Parathyroid adenoma (tissue), 2 donors: ENCODE results near the gene ERFE.

Experiments used
- H2AFZ ChIP-seq: fragments of 300-600 bp; sonication (generic); one replicate; pipeline ENCODE4 v1.7.0; 2017; ENCODE audit warnings: antibody characterized with exemption, mild to moderate bottlenecking
- H3K27ac ChIP-seq: fragments of 300-600 bp; sonication (generic); one replicate; pipeline ENCODE4 v1.7.0; 2017
- H3K27me3 ChIP-seq: fragments of 300-600 bp; sonication (generic); one replicate; pipeline ENCODE4 v1.7.0; 2017; ENCODE audit warnings: low read length; ENCODE audit not compliant: control insufficient read depth, insufficient read depth
- H3K36me3 ChIP-seq: fragments of 300-600 bp; sonication (generic); one replicate; pipeline ENCODE4 v1.7.0; 2017; ENCODE audit warnings: low read length; ENCODE audit not compliant: control insufficient read depth, insufficient read depth
- H3K4me1 ChIP-seq: fragments of 300-600 bp; sonication (generic); one replicate; pipeline ENCODE4 v1.7.0; 2017; ENCODE audit warnings: control low read depth
- H3K4me2 ChIP-seq: fragments of 300-600 bp; sonication (generic); one replicate; pipeline ENCODE4 v1.7.0; 2017; ENCODE audit warnings: low read length
- H3K4me3 ChIP-seq: fragments of 300-600 bp; sonication (generic); one replicate; pipeline ENCODE4 v1.7.0; 2017; ENCODE audit warnings: low read depth, low read length
- H3K79me2 ChIP-seq: fragments of 300-600 bp; sonication (generic); one replicate; pipeline ENCODE4 v1.7.0; 2017; ENCODE audit warnings: control low read depth
- H3K9ac ChIP-seq: fragments of 300-600 bp; sonication (generic); one replicate; pipeline ENCODE4 v1.7.0; 2017; ENCODE audit warnings: mild to moderate bottlenecking
- H3K9me3 ChIP-seq: fragments of 300-600 bp; sonication (generic); one replicate; pipeline ENCODE4 v1.7.0; 2017; ENCODE audit warnings: low read length; ENCODE audit not compliant: control insufficient read depth
- CTCF ChIP-seq: fragments of 300-600 bp; sonication (generic); IDR thresholded peaks from one replicate; pipeline ENCODE4 v1.7.0; 2017; ENCODE audit warnings: antibody characterized with exemption, mild to moderate bottlenecking
- donor health status: primary hyperparathyroidism.

ERFE gene

GRCh38 chr2:238137885-238138284 lies 20.9 kb upstream of the ERFE start:
- Histone ChIP-seq H3K4me1 (no peaks in the 10 kb centered on the region), H3K27me3 (no peaks in the 10 kb centered on the region), H3K36me3 (no peaks in the 10 kb centered on the region), H3K4me3 (no peak overlapping the region), H3K9me3 (no peaks in the 10 kb centered on the region), H3K4me2 (no peak overlapping the region), H3K79me2 (no peaks in the 10 kb centered on the region), H2AFZ (no peak overlapping the region), H3K27ac (no peak overlapping the region), H3K9ac (no peak overlapping the region)
- TF ChIP-seq CTCF: no peak

- H3K36me3 ChIP-seq: no peaks in the 10 kb centered on the region
These were observed 20.2 kb upstream of the ERFE start, which contains the start of gene KLHL30 for GRCh38 chr2:238138331-238139195. KLHL30 (plus strand) TSS chr2:238138668; CDS start chr2:238140755, 2,087 bp downstream.

GRCh38 chr2:238139196-238140039 lies 19.4 kb upstream of the ERFE start:
- Histone ChIP-seq H3K27me3 (no peaks in the 10 kb centered on the region), H3K4me1 (no peaks in the 10 kb centered on the region), H3K9me3 (no peaks in the 10 kb centered on the region), H3K4me2 (no peak overlapping the region), H3K79me2 (no peaks in the 10 kb centered on the region), H3K27ac (no peak overlapping the region), H3K36me3 (no peaks in the 10 kb centered on the region), H3K9ac (no peak overlapping the region), H3K4me3 (no peak overlapping the region), H2AFZ (no peak overlapping the region)
- TF ChIP-seq CTCF: no peak

More at GRCh38 chr2:238138331-238139195, 20.2 kb upstream of the ERFE start, which contains the start of gene KLHL30:
- Histone ChIP-seq H3K9ac (no peak within 1 kb of the TSS), H2AFZ (no peak within 1 kb of the TSS), H3K4me3 (no peak within 1 kb of the TSS), H3K79me2 (no peaks in the 10 kb centered on the region), H3K4me1 (no peaks in the 10 kb centered on the region), H3K9me3 (no peaks in the 10 kb centered on the region), H3K27me3 (no peaks in the 10 kb centered on the region), H3K27ac (no peak within 1 kb of the TSS), H3K4me2 (no peak within 1 kb of the TSS)
- no peak for TF ChIP-seq CTCF

- Histone ChIP-seq H3K27ac (no peak overlapping the region), H2AFZ (no peak overlapping the region), H3K4me3 (no peak overlapping the region), H3K36me3 (no peaks in the 10 kb centered on the region), H3K4me2 (no peak overlapping the region), H3K9ac (no peak overlapping the region), H3K79me2 (no peaks in the 10 kb centered on the region), H3K27me3 (no peaks in the 10 kb centered on the region), H3K9me3 (no peaks in the 10 kb centered on the region), H3K4me1 (no peaks in the 10 kb centered on the region)
- no peak for TF ChIP-seq CTCF
These were observed 18.7 kb upstream of the ERFE start for GRCh38 chr2:238140040-238140439.
